ENCODE data around the gene FOS.
A peak's percentile ranks its signal among the peaks of the same experiment; 100 is the strongest.

Gene FOS

GRCh38 chr14:75311356-75311755 lies 32.7 kb downstream of the FOS start:
- no peak overlapping the region for H3K4me3 ChIP-seq (ENCODE audit: low read length)
- TF ChIP-seq CTCF (conservative IDR thresholded peaks at IDR 0.05; ENCODE audit: low read length), result no peak
- DNase-seq (ENCODE audit: low read depth), result no peak

- no peak overlapping the region for H3K4me3 ChIP-seq (ENCODE audit: low read length)
- no peak for DNase-seq (ENCODE audit: low read depth)
- TF ChIP-seq CTCF (conservative IDR thresholded peaks at IDR 0.05; ENCODE audit: low read length), result no peak
These were observed 33.7 kb downstream of the FOS start for GRCh38 chr14:75312341-75312740.

GRCh38 chr14:75313294-75313693 lies 34.7 kb downstream of the FOS start:
- no peak for DNase-seq (ENCODE audit: low read depth)
- no peak overlapping the region for H3K4me3 ChIP-seq (ENCODE audit: low read length)
- no peak for TF ChIP-seq CTCF (conservative IDR thresholded peaks at IDR 0.05; ENCODE audit: low read length)

DNA sequence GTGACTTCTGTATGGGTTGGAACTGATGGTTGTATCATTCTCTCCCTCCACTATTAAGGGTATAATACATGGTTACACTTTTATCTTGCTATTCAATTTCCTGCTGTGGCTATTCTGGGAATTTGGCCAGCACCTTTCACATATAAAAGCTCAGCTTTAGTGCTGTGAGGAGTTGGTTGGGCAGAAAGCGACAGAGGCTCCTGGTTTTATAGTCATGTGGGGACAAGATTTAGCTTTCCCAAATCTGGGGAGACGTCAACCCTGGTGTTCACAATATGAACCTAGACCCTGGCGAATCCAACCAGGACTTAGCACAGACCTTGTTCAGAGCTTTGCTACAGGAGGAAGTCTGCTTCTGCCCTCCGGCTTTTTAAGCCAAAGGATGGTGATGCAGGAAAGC lies 36.5 kb downstream of the FOS start:
- H3K4me3 ChIP-seq (ENCODE audit: low read length), result no peak overlapping the region
- peak; percentile 67 for DNase-seq (ENCODE audit: low read depth)
- TF ChIP-seq CTCF (conservative IDR thresholded peaks at IDR 0.05; ENCODE audit: low read length), result no peak

DNA sequence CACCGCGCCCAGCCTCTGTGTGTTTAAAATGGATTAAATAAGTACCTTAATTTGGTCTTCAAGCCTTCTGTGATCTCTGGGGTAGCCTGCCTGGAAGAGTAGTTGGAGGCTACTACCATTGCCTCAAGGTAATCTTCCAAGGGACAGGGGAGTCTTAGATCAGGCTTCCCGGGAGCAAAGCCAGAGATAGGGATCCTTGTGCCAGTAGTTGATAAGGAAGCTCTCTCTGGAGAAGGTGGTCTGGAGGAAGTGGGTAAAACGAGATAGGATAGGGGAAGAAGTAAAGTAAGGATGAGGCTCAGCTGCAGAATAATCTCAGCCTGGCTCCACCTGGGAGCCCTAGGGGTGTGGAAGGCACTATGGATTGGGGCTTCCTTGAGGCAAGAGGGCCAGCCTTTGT lies 38.5 kb downstream of the FOS start:
- TF ChIP-seq CTCF (conservative IDR thresholded peaks at IDR 0.05; ENCODE audit: low read length), result no peak
- no peak overlapping the region for H3K4me3 ChIP-seq (ENCODE audit: low read length)
- DNase-seq (ENCODE audit: low read depth), result no peak

DNA sequence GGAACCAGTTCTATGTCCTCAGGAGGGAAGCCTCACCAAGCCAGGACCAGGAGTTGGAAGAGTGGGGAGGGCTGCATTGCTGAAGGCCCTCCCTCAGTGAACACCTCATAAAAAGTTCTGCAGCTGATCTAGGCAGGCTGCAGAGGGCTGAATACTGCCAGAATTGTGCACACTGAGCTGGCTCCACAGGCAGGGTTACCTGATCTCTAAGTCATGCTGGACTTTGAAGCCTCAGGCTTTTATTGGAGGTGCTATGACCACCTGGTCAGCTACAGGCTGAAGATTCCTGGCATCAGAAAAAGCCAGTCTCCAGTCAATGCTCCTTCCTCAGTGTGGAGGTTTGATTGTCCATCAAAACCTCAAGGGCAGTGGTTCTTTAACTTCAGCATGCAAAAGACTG lies 39.7 kb downstream of the FOS start:
- no peak for DNase-seq (ENCODE audit: low read depth)
- H3K4me3 ChIP-seq (ENCODE audit: low read length), result no peak overlapping the region
- TF ChIP-seq CTCF (conservative IDR thresholded peaks at IDR 0.05; ENCODE audit: low read length), result no peak

GRCh38 chr14:75319021-75319420 lies 40.4 kb downstream of the FOS start:
- DNase-seq (ENCODE audit: low read depth), result no peak
- no peak for TF ChIP-seq CTCF (conservative IDR thresholded peaks at IDR 0.05; ENCODE audit: low read length)

More at GRCh38 chr14:75319021-75319420, 40.4 kb downstream of the FOS start:
- H3K4me3 ChIP-seq (ENCODE audit: low read length), result no peak overlapping the region

Data from AG10803 (cell line).